KMS-11 (cell line): Measurements from ENCODE around the gene LDAF1.

Experiments used
- H2AFZ ChIP-seq: fragments of 200-600 bp; sonication (generic); 2 replicates; pipeline ENCODE4 v1.6.1; 2016; ENCODE audit warnings: antibody characterized with exemption, mixed run types, low read depth
- H3K27ac ChIP-seq: fragments of 200-600 bp; sonication (generic); 2 replicates; pipeline ENCODE4 v1.6.1; 2016; ENCODE audit warnings: mild to moderate bottlenecking, mixed run types
- H3K27me3 ChIP-seq: fragments of 200-600 bp; sonication (generic); 2 replicates; pipeline ENCODE4 v1.6.1; 2017; ENCODE audit warnings: mild to moderate bottlenecking, low read depth, mixed run types, moderate library complexity; ENCODE audit not compliant: insufficient read depth
- H3K36me3 ChIP-seq: fragments of 200-600 bp; sonication (generic); 2 replicates; pipeline ENCODE4 v1.6.1; 2017; ENCODE audit warnings: mild to moderate bottlenecking, mixed run types; ENCODE audit not compliant: insufficient read depth
- H3K4me1 ChIP-seq: fragments of 200-600 bp; sonication (generic); 2 replicates; pipeline ENCODE4 v1.6.1; 2016; ENCODE audit warnings: mild to moderate bottlenecking, low read depth, mixed run types; ENCODE audit not compliant: poor library complexity, severe bottlenecking
- H3K4me2 ChIP-seq: fragments of 200-600 bp; sonication (generic); 2 replicates; pipeline ENCODE4 v1.7.0; 2016; ENCODE audit warnings: mild to moderate bottlenecking, mixed run types
- H3K4me3 ChIP-seq: fragments of 200-600 bp; sonication (generic); IDR thresholded peaks from 2 replicates; pipeline ENCODE4 v1.6.1; 2017; ENCODE audit warnings: low read depth, low read length, mixed read lengths; ENCODE audit not compliant: insufficient read depth
- H3K79me2 ChIP-seq: fragments of 200-600 bp; sonication (generic); 2 replicates; pipeline ENCODE4 v1.6.1; 2016; ENCODE audit warnings: low read depth, mixed run types; ENCODE audit not compliant: insufficient read depth
- H3K9ac ChIP-seq: fragments of 200-600 bp; sonication (generic); 2 replicates; pipeline ENCODE4 v1.6.1; 2016; ENCODE audit warnings: mild to moderate bottlenecking, mixed run types
- H4K20me1 ChIP-seq: fragments of 200-600 bp; sonication (generic); 2 replicates; pipeline ENCODE4 v1.6.1; 2016; ENCODE audit warnings: mild to moderate bottlenecking, mixed run types; ENCODE audit not compliant: insufficient read depth
- TF ChIP-seq, protein P1 (sequence below): fragments of 200-600 bp; sonication (generic); conservative IDR thresholded peaks from 2 replicates; pipeline ENCODE4 v1.6.1; 2017; ENCODE audit warnings: low read depth, mild to moderate bottlenecking, antibody characterized with exemption, low read length, moderate library complexity, mixed read lengths

Gene LDAF1

DNA sequence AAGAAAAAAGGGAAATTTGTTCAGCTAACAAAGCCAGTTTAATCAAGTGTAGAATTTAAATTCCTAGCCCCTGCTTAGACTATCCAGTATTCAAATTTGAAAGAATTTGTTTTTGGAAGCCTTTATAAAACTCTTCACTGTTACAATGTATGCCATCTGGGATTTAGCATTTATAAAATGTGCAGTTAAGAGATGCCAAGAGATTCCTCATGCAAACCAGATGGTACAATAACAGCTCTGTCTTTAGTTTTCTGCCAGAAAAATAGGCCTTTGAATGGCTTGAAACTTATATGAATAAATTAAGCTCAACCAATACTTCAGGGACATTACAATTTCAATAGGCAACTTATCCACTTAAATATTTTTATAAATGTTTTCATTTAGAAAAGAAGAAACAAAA, 68.3 kb downstream of the LDAF1 start:
- TF ChIP-seq, protein P1, sequence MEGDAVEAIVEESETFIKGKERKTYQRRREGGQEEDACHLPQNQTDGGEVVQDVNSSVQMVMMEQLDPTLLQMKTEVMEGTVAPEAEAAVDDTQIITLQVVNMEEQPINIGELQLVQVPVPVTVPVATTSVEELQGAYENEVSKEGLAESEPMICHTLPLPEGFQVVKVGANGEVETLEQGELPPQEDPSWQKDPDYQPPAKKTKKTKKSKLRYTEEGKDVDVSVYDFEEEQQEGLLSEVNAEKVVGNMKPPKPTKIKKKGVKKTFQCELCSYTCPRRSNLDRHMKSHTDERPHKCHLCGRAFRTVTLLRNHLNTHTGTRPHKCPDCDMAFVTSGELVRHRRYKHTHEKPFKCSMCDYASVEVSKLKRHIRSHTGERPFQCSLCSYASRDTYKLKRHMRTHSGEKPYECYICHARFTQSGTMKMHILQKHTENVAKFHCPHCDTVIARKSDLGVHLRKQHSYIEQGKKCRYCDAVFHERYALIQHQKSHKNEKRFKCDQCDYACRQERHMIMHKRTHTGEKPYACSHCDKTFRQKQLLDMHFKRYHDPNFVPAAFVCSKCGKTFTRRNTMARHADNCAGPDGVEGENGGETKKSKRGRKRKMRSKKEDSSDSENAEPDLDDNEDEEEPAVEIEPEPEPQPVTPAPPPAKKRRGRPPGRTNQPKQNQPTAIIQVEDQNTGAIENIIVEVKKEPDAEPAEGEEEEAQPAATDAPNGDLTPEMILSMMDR, result no peak
- Histone ChIP-seq H4K20me1 (no peaks in the 10 kb centered on the region), H3K4me1 (no peaks in the 10 kb centered on the region), H2AFZ (no peak overlapping the region), H3K4me2 (no peak overlapping the region), H3K36me3 (no peaks in the 10 kb centered on the region), H3K79me2 (no peaks in the 10 kb centered on the region), H3K27me3 (no peaks in the 10 kb centered on the region), H3K27ac (no peak overlapping the region), H3K9ac (no peak overlapping the region), H3K4me3 (no peak overlapping the region)

DNA sequence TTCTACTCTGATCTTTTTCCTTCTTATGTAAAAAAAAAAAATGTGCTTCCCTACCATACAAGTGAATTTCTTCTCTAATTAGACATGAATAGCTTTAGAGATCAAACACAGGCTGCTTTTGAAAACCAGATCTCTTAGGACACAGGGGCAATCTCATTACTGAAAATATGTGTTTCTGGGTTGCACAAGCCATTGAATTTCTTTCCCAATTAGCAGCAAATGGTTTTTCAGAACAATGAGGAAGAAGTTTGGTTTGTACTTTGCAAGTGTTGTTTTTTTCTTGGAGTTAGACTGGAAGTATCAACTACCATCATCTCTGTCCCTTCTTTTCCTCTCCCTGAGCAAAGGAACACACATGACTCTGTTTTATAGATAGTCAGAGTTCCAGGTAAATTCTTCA, 69.4 kb downstream of the LDAF1 start:
- TF ChIP-seq, protein P1, result no peak
- Histone ChIP-seq H3K4me3 (no peak overlapping the region), H3K27me3 (no peaks in the 10 kb centered on the region)

DNA sequence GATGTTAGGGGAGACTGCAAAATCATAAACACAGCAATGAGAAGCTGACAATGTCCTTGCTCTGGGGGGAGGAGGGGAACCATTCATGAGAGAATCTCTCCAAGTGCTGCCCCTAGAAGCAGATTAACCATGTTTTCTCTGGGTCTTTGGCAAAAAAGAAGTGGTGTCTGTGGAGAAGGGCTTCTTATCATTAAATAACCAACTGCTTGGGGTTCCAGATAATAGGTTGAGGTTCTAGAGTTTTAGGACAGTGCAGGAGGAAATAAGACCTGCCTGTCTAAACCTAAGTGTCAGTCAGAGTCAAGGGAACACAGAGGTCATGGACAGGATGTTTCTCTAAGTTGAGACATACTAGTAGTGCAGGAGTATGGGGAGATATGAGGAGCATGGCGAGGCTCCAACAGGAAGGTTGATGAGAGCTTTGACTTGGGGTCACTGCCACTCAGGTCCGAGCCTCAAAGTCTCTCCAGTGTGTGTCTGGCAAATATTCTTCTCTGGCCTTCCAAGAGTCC, 69.9 kb downstream of the LDAF1 start:
- Histone ChIP-seq H3K36me3 (no peaks in the 10 kb centered on the region), H4K20me1 (no peaks in the 10 kb centered on the region), H3K4me1 (no peaks in the 10 kb centered on the region), H3K9ac (no peak overlapping the region), H2AFZ (no peak overlapping the region), H3K79me2 (no peaks in the 10 kb centered on the region), H3K4me2 (no peak overlapping the region), H3K4me3 (no peak overlapping the region), H3K27me3 (no peaks in the 10 kb centered on the region), H3K27ac (no peak overlapping the region)
- TF ChIP-seq, protein P1, result no peak

More for the DNA sequence above, 69.4 kb downstream of the LDAF1 start:
- no peak overlapping the region for H3K27ac ChIP-seq
- H3K9ac ChIP-seq, result no peak overlapping the region
- no peak overlapping the region for H2AFZ ChIP-seq
- H4K20me1 ChIP-seq, result no peaks in the 10 kb centered on the region
- H3K79me2 ChIP-seq, result no peaks in the 10 kb centered on the region
- H3K4me1 ChIP-seq, result no peaks in the 10 kb centered on the region
- H3K4me2 ChIP-seq, result no peak overlapping the region
- H3K36me3 ChIP-seq, result no peaks in the 10 kb centered on the region
